ENCODE measurements around the gene CDC73. TPM values are rescaled to one million over a fixed set of nuclear protein-coding genes. Genes with fewer than 3 reads are reported as not detected.

The CDC73 gene
- total RNA-seq, 4 donors from 2014 or later, result 42.7 to 73.3 (median 53.7) TPM

- H3K4me1 ChIP-seq, result no peaks in the 10 kb centered on the region
- no peak for ATAC-seq
- no peaks in the 10 kb centered on the region for H3K27me3 ChIP-seq
- 78 to 88% methylated on average over 1 of the region's 1 CpG for WGBS, 2 donors (ENCODE audit: low coverage in 1 of 2)
- TF ChIP-seq CTCF (IDR thresholded peaks at IDR 0.05), result no peak
- TF ChIP-seq POLR2AphosphoS5 (IDR thresholded peaks at IDR 0.05), result no peak
- TF ChIP-seq POLR2A (IDR thresholded peaks at IDR 0.05), result no peak
- TF ChIP-seq EP300 (IDR thresholded peaks at IDR 0.05), result no peak
- no peak overlapping the region for H3K27ac ChIP-seq
- no peaks in the 10 kb centered on the region for H3K9me3 ChIP-seq
- peaks cover 3 to 70% of the 10 kb centered on the region in 2 donors for H3K36me3 ChIP-seq
- H3K4me3 ChIP-seq, result no peak overlapping the region
Observed at GRCh38 chr1:193085263-193085662, 36.6 kb upstream of the CDC73 start.

GRCh38 chr1:193086342-193086741 lies 35.5 kb upstream of the CDC73 start:
- no peaks in the 10 kb centered on the region for H3K9me3 ChIP-seq
- H3K4me1 ChIP-seq, result no peaks in the 10 kb centered on the region
- WGBS, 2 donors (ENCODE audit: low coverage in 1 of 2), result 79 to 86% methylated on average over 3 of the region's 3 CpGs
- no peak overlapping the region for H3K27ac ChIP-seq
- TF ChIP-seq POLR2AphosphoS5 (IDR thresholded peaks at IDR 0.05) (no peak), POLR2A (IDR thresholded peaks at IDR 0.05) (no peak), CTCF (IDR thresholded peaks at IDR 0.05) (no peak), EP300 (IDR thresholded peaks at IDR 0.05) (no peak)
- no peaks in the 10 kb centered on the region for H3K27me3 ChIP-seq
- no peak for ATAC-seq
- H3K36me3 ChIP-seq, result peaks cover 3 to 64% of the 10 kb centered on the region in 2 donors
- no peak overlapping the region for H3K4me3 ChIP-seq

GRCh38 chr1:193087893-193088292 lies 33.9 kb upstream of the CDC73 start:
- Histone ChIP-seq H3K36me3 (peaks cover under 1 to 48% of the 10 kb centered on the region in 2 donors), H3K4me3 (no peak overlapping the region)
- 58 to 59% methylated on average over 3 of the region's 3 CpGs for WGBS, 2 donors (ENCODE audit: low coverage in 1 of 2)

GRCh38 chr1:193090865-193091264 lies 31.0 kb upstream of the CDC73 start:
- 68 to 80% methylated on average over 1 of the region's 1 CpG for WGBS, 2 donors (ENCODE audit: low coverage in 1 of 2)
- Histone ChIP-seq H3K27me3 (no peaks in the 10 kb centered on the region), H3K27ac (no peak overlapping the region), H3K9me3 (no peaks in the 10 kb centered on the region), H3K4me3 (no peak overlapping the region), H3K4me1 (no peaks in the 10 kb centered on the region), H3K36me3 (peaks cover 0 to 46% of the 10 kb centered on the region in 2 donors)
- TF ChIP-seq CTCF (IDR thresholded peaks at IDR 0.05) (no peak), EP300 (IDR thresholded peaks at IDR 0.05) (no peak), POLR2A (IDR thresholded peaks at IDR 0.05) (no peak), POLR2AphosphoS5 (IDR thresholded peaks at IDR 0.05) (no peak)
- ATAC-seq, result no peak

More at GRCh38 chr1:193087893-193088292, 33.9 kb upstream of the CDC73 start:
- H3K27me3 ChIP-seq, result no peaks in the 10 kb centered on the region
- ATAC-seq, result no peak
- no peaks in the 10 kb centered on the region for H3K4me1 ChIP-seq
- no peak for TF ChIP-seq EP300 (IDR thresholded peaks at IDR 0.05)
- no peak for TF ChIP-seq POLR2AphosphoS5 (IDR thresholded peaks at IDR 0.05)
- no peak for TF ChIP-seq POLR2A (IDR thresholded peaks at IDR 0.05)
- TF ChIP-seq CTCF (IDR thresholded peaks at IDR 0.05), result no peak
- no peak overlapping the region for H3K27ac ChIP-seq
- no peaks in the 10 kb centered on the region for H3K9me3 ChIP-seq

- Histone ChIP-seq H3K4me3 (no peak overlapping the region), H3K27ac (no peak overlapping the region), H3K4me1 (no peaks in the 10 kb centered on the region), H3K27me3 (no peaks in the 10 kb centered on the region), H3K36me3 (peaks cover 0 to 70% of the 10 kb centered on the region in 2 donors), H3K9me3 (no peaks in the 10 kb centered on the region)
- TF ChIP-seq EP300 (IDR thresholded peaks at IDR 0.05), result no peak
- TF ChIP-seq POLR2AphosphoS5 (IDR thresholded peaks at IDR 0.05), result no peak
- TF ChIP-seq CTCF (IDR thresholded peaks at IDR 0.05), result no peak
- TF ChIP-seq POLR2A (IDR thresholded peaks at IDR 0.05), result no peak
- WGBS, 2 donors (ENCODE audit: low coverage in 1 of 2), result 91 to 98% methylated on average over 8 to 11 of the region's 11 CpGs
- no peak for ATAC-seq
Observed at GRCh38 chr1:193094112-193094511, 27.7 kb upstream of the CDC73 start.
